ENCODE data around the gene NPC1L1.

Gene NPC1L1

DNA sequence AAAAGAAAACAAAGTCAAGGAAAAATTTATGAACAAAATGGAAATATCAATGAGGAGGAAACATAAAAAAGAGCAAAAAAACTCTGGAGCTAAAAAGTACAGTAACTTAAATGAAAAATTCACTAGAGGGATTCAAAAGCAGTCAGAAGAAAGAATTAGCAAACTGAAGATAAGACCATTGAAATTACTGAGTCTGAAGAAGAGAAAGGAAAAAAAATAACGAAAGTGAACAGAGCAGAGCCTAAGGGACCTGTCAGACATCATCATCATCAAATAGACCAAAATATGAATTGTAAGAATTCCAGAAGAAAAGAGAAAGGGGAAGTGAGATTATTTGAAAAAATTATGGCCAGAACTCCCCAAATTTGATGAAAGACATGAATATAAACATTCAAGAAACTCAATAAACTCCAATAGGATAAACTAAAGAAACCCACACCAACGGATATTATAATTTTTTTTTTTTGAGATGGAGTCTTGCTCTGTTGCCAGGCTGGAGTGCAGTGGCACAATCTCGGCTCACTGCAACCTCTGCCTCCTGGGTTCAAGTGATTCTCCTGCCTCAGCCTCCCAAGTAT is 16.2 kb downstream of the NPC1L1 start:
- DNase-seq (ENCODE audit: low spot score): no peak
- in situ Hi-C loops (cut with MboI; ENCODE audit: low sequenced_read_pairs, unreplicated experiment): no loop called here
- TF ChIP-seq, protein P1, sequence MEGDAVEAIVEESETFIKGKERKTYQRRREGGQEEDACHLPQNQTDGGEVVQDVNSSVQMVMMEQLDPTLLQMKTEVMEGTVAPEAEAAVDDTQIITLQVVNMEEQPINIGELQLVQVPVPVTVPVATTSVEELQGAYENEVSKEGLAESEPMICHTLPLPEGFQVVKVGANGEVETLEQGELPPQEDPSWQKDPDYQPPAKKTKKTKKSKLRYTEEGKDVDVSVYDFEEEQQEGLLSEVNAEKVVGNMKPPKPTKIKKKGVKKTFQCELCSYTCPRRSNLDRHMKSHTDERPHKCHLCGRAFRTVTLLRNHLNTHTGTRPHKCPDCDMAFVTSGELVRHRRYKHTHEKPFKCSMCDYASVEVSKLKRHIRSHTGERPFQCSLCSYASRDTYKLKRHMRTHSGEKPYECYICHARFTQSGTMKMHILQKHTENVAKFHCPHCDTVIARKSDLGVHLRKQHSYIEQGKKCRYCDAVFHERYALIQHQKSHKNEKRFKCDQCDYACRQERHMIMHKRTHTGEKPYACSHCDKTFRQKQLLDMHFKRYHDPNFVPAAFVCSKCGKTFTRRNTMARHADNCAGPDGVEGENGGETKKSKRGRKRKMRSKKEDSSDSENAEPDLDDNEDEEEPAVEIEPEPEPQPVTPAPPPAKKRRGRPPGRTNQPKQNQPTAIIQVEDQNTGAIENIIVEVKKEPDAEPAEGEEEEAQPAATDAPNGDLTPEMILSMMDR (IDR thresholded peaks at IDR 0.05; ENCODE audit: borderline replicate concordance, control extremely low read depth, extremely low read depth, insufficient read depth, missing control alignments): no peak

DNA sequence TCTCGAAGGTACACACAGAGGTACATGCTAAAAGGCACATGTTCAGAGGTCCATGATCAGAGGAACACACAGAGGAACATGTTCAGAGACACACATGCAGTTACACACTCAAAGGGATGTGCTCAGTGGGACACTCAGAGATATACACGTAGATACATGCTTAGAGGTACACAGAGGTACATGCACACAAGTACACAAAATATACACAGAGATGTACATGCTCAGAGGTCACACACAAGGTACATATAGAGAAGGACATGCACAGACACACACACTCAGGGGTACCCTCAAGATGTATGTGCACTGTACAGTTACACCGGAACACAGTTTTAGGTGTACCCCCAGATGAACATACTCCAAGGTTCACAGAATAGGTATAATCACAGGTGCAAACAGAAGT is 18.8 kb downstream of the NPC1L1 start:
- in situ Hi-C loops (cut with MboI; ENCODE audit: low sequenced_read_pairs, unreplicated experiment): no loop called here
- DNase-seq (ENCODE audit: low spot score): no peak
- TF ChIP-seq, protein P1 (IDR thresholded peaks at IDR 0.05; ENCODE audit: borderline replicate concordance, control extremely low read depth, extremely low read depth, insufficient read depth, missing control alignments): no peak

DNA sequence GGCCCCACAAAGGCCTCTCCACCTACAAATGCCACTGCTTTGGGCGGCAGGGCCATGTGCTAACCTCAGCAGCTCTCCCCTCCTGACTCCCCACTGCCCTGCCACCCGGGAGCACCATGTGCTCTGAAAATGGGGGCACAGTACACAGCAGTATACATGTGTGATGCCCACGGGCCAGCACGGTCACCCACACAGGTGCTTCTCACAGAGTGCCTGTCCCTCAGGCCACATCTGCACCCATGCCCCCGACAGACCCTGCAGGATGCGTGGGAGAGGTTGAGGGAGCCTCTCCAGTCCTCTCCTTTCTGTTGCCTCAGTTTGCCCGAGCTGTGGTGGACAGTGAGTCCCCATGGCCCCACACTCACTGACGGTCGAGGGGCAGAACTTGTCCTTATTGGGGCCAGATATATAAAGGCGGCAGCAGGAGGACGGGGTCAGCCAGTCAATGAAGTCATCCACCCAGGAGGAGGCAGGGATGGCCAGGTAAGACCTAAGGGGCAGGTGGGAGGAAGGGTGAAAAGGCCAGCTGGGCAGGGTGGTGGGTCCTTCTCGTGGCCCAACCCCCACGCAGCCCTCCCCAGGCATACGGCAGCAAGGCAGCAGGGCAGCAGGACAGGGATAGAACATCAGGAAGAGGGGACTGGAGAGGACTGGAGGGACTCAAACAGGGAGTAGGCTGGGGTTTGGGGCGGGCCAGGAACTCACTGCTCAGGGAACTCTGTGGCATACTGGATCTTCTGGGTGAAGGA is 19.6 kb downstream of the NPC1L1 start:
- in situ Hi-C loops (cut with MboI; ENCODE audit: low sequenced_read_pairs, unreplicated experiment): no loop called here
- no peak for DNase-seq (ENCODE audit: low spot score)
- TF ChIP-seq, protein P1 (IDR thresholded peaks at IDR 0.05; ENCODE audit: borderline replicate concordance, control extremely low read depth, extremely low read depth, insufficient read depth, missing control alignments): no peak

DNA sequence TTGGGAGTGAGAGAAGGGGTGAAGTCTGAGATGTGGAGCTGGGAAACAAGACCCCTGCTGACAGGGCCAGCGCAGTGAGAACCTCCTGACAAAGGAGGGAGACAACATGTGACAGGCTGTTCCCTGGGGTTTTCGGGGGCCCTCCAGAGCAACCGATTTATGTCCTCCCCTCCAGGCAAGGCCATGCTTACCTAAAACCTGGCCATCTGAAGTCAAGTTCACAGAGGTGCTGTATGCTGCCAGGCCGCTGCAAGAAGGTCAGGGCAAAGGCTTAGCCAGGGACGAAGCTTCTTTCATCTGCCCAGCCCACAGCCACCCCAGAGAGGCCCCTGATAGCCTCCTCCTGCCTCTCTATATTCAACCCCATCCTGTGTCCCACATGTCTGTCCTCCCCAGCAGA is 20.6 kb downstream of the NPC1L1 start:
- no peak for DNase-seq (ENCODE audit: low spot score)
- in situ Hi-C loops (cut with MboI; ENCODE audit: low sequenced_read_pairs, unreplicated experiment): no loop called here
- TF ChIP-seq, protein P1 (IDR thresholded peaks at IDR 0.05; ENCODE audit: borderline replicate concordance, control extremely low read depth, extremely low read depth, insufficient read depth, missing control alignments): no peak

DNA sequence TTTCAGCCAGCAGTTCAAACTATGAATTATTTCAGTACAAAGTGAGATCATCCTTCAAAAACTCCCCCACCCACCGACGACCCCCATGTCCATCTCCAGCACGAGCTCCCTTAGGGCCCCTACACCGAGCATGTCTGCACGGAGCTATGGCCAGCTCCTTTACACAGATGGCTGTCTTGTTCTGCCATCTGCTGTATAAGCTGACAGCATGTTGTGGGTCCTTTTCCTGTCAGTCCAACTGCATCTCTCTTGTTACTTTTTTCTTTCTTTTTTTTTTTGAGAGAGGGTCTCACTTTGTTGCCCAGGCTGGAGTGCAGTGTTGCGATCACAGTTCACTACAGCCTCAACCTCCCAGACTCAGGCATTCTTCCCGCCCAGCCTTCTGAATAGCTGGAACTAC is 21.6 kb downstream of the NPC1L1 start:
- DNase-seq (ENCODE audit: low spot score): no peak
- TF ChIP-seq, protein P1 (IDR thresholded peaks at IDR 0.05; ENCODE audit: borderline replicate concordance, control extremely low read depth, extremely low read depth, insufficient read depth, missing control alignments): no peak
- in situ Hi-C loops (cut with MboI; ENCODE audit: low sequenced_read_pairs, unreplicated experiment): no loop called here

DNA sequence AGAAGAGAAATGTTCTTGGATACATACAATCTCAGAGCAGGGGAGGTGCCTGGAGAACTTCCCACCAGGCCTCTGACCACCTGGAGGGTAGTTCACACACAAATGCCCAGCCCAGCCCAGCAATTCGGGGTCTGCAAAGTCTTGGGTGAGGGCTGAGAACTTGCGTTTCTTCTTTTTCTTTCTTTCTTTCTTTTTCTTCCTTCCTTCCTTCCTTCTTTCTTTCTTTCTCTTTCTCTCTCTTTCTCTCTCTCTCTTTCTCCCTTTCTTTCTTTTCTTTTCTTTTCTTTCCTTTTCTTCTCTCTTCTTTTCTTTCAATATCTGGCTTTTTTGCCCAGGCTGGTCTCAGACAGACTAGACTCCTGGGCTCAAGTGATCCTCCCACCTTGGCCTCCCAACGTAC is 22.4 kb downstream of the NPC1L1 start:
- TF ChIP-seq, protein P1 (IDR thresholded peaks at IDR 0.05; ENCODE audit: borderline replicate concordance, control extremely low read depth, extremely low read depth, insufficient read depth, missing control alignments): no peak
- DNase-seq (ENCODE audit: low spot score): no peak
- in situ Hi-C loops (cut with MboI; ENCODE audit: low sequenced_read_pairs, unreplicated experiment): no loop called here
